Esophagus squamous epithelium (tissue), 5 donors: Measurements from ENCODE around the gene SIRPD. TPM values are rescaled to one million over a fixed set of nuclear protein-coding genes. Genes with fewer than 3 reads are reported as not detected.
A peak's percentile ranks its signal among the peaks of the same experiment; 100 is the strongest.

Source experiments
- DNase-seq: peaks from one replicate; lab custom pipeline; 2025; lab: John Stamatoyannopoulos, UW
- H3K27ac ChIP-seq, 4 donors: fragments of 200-600 bp; sonication (generic); one replicate each; pipeline ENCODE4 v1.5.1; 2016 to 2019; ENCODE audit warnings: mild to moderate bottlenecking in 1 of 4
- H3K27me3 ChIP-seq, 4 donors: fragments of 200-600 bp; sonication (generic); 1 replicate in 3 of 4; 2 replicates in 1 of 4; pipeline versions ENCODE4 v1.5.1 to v1.6.0; 2017 to 2021; ENCODE audit warnings: antibody characterized with exemption in 1 of 4
- H3K36me3 ChIP-seq, 3 donors: fragments of 200-600 bp; sonication (generic); one replicate each; pipeline ENCODE4 v1.5.1; 2016 to 2019
- H3K4me1 ChIP-seq, 3 donors: fragments of 200-600 bp; sonication (generic); one replicate each; pipeline ENCODE4 v1.5.1; 2017 to 2019
- H3K4me3 ChIP-seq, 4 donors: fragments of 200-600 bp; sonication (generic); 1 replicate in 3 of 4; 2 replicates in 1 of 4; pipeline ENCODE4 v1.5.1; 2016 to 2019; ENCODE audit warnings: mild to moderate bottlenecking in 2 of 4, moderate library complexity in 1 of 4
- H3K9me3 ChIP-seq, 3 donors: fragments of 200-600 bp; sonication (generic); one replicate each; pipeline ENCODE4 v1.5.1; 2016 to 2019
- POLR2A ChIP-seq, 4 donors: fragments of 450-650 bp; IDR thresholded peaks; one replicate each; pipeline ENCODE4 v1.6.1; 2017; ENCODE audit warnings: antibody characterized with exemption in 4 of 4, mild to moderate bottlenecking in 4 of 4, moderate library complexity in 3 of 4
- WGBS, 2 donors: methylation state at CpG; one replicate each; pipeline ENCODE4 v1.1.5; 2018; 5-methylcytosine and 5-hydroxymethylcytosine counted together
- intact Hi-C: fragments of 100-400 bp; cut with DNase I; formaldehyde crosslinking; loops from one replicate; pipeline ENCODE4 v1.15.0; 2022
- total RNA-seq, 4 donors: library from RNA; depleted of rRNA; stranded (reverse); fragments of >200 nt; gene quantifications; one replicate each; pipeline ENCODE4 v1.1.0, GENCODE V29; 2016
- TF ChIP-seq, protein P1 (sequence below), 6 experiments: fragments of 450-650 bp in 4 of 6; fragments of 200-600 bp in 2 of 6; sonication (generic) in 2 of 6; IDR thresholded peaks; one replicate each; pipeline ENCODE4 v1.5.1; 2016 to 2019; ENCODE audit warnings: antibody characterized with exemption in 6 of 6, mild to moderate bottlenecking in 4 of 6, moderate library complexity in 4 of 6
- donor health status: DM: yes; HTN: yes; CAD: no.

The SIRPD gene
- total RNA-seq, 4 donors from 2014 or later, result not detected

DNA sequence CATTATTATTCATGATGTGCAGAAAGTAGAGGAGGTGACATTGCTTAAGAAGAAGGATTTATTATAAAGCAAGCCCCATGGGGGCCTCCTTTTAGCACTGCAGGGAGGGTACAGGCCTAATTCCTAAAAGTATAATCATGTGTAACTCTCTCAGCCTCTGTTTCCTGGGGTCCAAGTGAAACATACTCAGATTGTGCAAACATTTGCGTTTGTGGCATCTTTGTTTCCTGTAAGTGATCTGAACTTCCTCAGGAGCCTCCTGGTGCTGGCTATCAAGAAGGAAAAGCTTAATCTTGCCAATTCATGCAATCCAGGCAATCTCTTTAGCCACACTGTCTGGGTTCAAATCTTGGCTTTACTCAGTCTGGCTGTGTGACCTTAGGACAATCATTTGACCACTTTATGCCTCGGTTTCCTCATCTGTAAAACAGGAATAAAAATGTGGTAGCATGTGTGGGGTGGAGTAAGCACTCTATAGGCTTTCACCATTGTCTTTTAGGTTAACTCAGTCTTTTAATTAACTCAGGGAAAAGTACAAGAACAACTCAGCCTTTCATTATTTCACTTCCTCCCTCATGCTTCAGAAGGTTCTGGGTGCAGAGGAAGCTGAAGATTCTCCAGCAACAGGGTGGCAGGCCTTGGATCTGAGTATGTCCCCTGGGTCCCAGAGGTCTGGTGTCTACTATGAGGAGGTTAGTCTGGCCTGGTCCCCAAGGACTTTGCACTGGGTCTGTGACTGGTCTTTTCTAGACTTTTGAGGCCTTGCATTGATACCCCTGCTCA, 65.5 kb downstream of the SIRPD start:
- Histone ChIP-seq H3K27me3 (no peaks in the 10 kb centered on the region), H3K36me3 (no peaks in the 10 kb centered on the region), H3K4me1 (peaks cover 6 to 32% (median 9%) of the 10 kb centered on the region in 3 donors), H3K4me3 (no peak overlapping the region), H3K9me3 (no peaks in the 10 kb centered on the region), H3K27ac (peak overlapping the region in 3 of 4 donors; percentile 60 to 87 (median 72))
- no peak for DNase-seq
- intact Hi-C loops, result no loop called here
- 50 to 55% methylated on average over 2 of the region's 2 CpGs for WGBS, 2 donors
- no peak for TF ChIP-seq POLR2A (IDR thresholded peaks at IDR 0.05)
- TF ChIP-seq, protein P1, sequence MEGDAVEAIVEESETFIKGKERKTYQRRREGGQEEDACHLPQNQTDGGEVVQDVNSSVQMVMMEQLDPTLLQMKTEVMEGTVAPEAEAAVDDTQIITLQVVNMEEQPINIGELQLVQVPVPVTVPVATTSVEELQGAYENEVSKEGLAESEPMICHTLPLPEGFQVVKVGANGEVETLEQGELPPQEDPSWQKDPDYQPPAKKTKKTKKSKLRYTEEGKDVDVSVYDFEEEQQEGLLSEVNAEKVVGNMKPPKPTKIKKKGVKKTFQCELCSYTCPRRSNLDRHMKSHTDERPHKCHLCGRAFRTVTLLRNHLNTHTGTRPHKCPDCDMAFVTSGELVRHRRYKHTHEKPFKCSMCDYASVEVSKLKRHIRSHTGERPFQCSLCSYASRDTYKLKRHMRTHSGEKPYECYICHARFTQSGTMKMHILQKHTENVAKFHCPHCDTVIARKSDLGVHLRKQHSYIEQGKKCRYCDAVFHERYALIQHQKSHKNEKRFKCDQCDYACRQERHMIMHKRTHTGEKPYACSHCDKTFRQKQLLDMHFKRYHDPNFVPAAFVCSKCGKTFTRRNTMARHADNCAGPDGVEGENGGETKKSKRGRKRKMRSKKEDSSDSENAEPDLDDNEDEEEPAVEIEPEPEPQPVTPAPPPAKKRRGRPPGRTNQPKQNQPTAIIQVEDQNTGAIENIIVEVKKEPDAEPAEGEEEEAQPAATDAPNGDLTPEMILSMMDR (IDR thresholded peaks at IDR 0.05), result no peak

DNA sequence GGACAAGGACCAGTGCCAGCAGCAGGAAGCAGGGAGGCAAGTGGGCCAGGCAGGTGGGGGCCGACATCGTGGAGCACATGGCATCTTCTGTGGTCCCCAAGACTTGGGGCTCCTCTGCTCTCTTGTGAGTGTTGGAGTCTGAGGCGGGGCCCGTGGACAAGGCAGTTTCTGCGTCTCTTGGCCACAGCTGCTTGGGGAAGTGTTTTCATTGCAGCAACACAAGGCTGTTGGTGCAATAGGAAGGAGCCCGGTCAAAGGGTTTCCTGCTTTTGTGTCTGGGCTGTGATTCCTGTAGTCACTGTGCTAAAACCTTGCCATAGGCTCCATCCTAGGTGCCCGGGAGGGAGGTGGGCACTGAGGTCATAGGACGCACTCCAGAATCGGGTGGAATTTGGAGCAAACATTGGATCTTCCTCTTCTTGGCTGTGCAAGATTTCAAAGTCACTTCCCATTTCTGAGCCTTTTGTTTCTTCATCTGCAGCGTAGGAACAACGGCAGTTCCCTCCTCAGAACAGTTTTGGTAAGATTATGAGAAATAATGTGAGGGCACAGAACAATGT, 66.1 kb downstream of the SIRPD start, which contains the start of gene SIRPB2:
TSS of gene SIRPB2 (minus strand) at position 140 of the 560 bp plus-strand sequence. CDS start at position 79, 61 bp downstream.
- intact Hi-C loops, result no loop called here
- Histone ChIP-seq H3K9me3 (no peaks in the 10 kb centered on the region), H3K27ac (peak within 1 kb of the TSS; percentile 72 to 87 (median 80)), H3K4me1 (peaks cover 6 to 32% (median 9%) of the 10 kb centered on the region in 3 donors), H3K27me3 (no peaks in the 10 kb centered on the region), H3K36me3 (no peaks in the 10 kb centered on the region), H3K4me3 (peak within 1 kb of the TSS in 3 of 4 donors; percentile 0 to 47 (median 4))
- 44 to 66% methylated on average over 10 to 11 of the region's 11 CpGs for WGBS, 2 donors
- TF ChIP-seq, protein P1 (IDR thresholded peaks at IDR 0.05), result no peak
- TF ChIP-seq POLR2A (IDR thresholded peaks at IDR 0.05), result peak in 1 of 4 donors; percentile 48
- DNase-seq, result no peak

DNA sequence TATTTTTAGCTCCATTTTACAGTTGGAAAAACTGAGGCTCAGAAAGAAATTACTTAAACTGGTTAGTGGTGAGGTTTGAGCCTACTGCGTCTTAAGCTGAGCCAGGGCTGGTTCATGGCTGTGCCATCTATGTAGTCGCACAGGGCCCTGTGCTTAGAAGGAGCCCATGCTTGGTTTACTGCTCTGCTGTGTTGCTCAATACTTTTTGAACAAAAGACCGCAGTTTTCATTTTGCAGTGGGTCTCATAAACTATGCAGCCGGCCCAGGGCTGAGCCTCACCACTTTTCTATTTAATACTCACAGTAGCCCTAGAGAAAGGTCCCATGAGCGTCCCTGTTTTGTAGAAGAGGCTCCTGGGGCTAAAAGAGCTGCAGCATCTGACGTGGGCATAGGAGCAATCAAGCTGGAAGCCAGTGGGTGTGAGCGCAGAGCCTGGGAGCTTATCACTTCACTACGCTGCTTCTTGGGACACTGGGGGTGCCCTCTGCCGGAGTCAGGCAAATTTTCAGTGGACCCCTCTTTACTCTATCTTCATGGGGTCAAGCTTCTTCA, 66.8 kb downstream of the SIRPD start:
- Histone ChIP-seq H3K27ac (peak overlapping the region; percentile 72 to 87 (median 80)), H3K27me3 (no peaks in the 10 kb centered on the region), H3K4me1 (peaks cover 6 to 32% (median 9%) of the 10 kb centered on the region in 3 donors), H3K9me3 (no peaks in the 10 kb centered on the region), H3K36me3 (no peaks in the 10 kb centered on the region), H3K4me3 (peak overlapping the region in 3 of 4 donors; percentile 0 to 47 (median 4))
- TF ChIP-seq POLR2A (IDR thresholded peaks at IDR 0.05), result no peak
- TF ChIP-seq, protein P1 (IDR thresholded peaks at IDR 0.05), result no peak
- DNase-seq, result no peak
- WGBS, 2 donors, result 55 to 94% methylated on average over 5 to 7 of the region's 9 CpGs
- intact Hi-C loops, result no loop called here

DNA sequence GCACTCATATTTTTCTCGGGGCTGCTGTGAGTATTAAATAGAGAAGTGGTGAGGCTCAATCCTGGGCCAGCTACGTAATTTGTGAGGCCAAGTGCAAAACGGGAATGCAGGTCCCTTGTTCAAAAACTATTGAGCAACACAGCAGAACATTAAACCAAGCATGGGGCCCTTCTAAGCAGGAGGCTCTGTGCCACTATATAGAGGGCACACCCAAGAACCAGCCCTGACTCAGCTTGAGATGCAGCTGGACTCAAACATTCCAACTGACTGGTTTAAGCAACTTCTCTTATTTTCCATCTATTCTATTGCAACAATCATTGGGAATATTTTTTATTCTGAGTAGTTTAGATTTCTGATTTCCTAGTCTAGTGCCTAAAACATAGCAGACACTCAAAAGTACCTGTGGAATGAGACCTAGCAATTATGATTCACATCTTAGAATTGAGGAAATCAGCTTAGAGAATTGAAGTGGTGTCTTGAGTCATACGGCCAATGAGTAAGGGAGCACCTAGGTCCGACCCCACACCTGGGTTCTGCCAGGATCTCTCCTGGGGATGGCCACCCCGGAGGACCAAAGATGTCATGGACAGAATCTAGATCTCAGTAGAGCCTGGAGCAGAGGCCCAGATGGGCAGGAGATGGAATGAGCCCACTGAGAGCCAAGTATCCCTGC, 67.6 kb downstream of the SIRPD start:
- H3K27me3 ChIP-seq, result no peaks in the 10 kb centered on the region
- H3K4me3 ChIP-seq, result peak overlapping the region in 2 of 4 donors; percentile 9 to 47
- H3K4me1 ChIP-seq, result peaks cover 6 to 32% (median 9%) of the 10 kb centered on the region in 3 donors
- no peak for DNase-seq
- intact Hi-C loops, result no loop called here
- H3K27ac ChIP-seq, result peak overlapping the region; percentile 72 to 87 (median 80)
- peak in 2 of 4 donors; percentile 51 to 52 for TF ChIP-seq POLR2A (IDR thresholded peaks at IDR 0.05)
- TF ChIP-seq, protein P1 (IDR thresholded peaks at IDR 0.05), result no peak
- no peaks in the 10 kb centered on the region for H3K9me3 ChIP-seq
- no peaks in the 10 kb centered on the region for H3K36me3 ChIP-seq
- WGBS, 2 donors, result 14 to 39% methylated on average over 3 to 4 of the region's 6 CpGs
